Suppressor macrophage treated with lipopolysaccharide for 4 hours (primary cell): ENCODE measurements around the gene CYBB.

Source experiments
- DNase-seq: peaks from one replicate; pipeline ENCODE4 v3.0.0-alpha.2; 2020

Gene CYBB

GRCh38 chrX:37786624-37787422 lies 7.0 kb downstream of the CYBB start:
- DNase-seq = no peak

- peak; percentile 78 for DNase-seq
Measured at GRCh38 chrX:37787423-37787869, 7.6 kb downstream of the CYBB start.

GRCh38 chrX:37796310-37796709 lies 16.5 kb downstream of the CYBB start:
- DNase-seq = no peak

- DNase-seq = peak; percentile 65
Measured at GRCh38 chrX:37796805-37797204, 16.9 kb downstream of the CYBB start.

GRCh38 chrX:37799936-37800335 lies 20.1 kb downstream of the CYBB start:
- no peak for DNase-seq

- DNase-seq = peak; percentile 85
Measured at GRCh38 chrX:37800717-37801116, 20.9 kb downstream of the CYBB start.

GRCh38 chrX:37802028-37802427 lies 22.2 kb downstream of the CYBB start:
- peak; percentile 77 for DNase-seq

- DNase-seq = no peak
Measured at GRCh38 chrX:37803057-37803456, 23.2 kb downstream of the CYBB start.

- no peak for DNase-seq
Measured at GRCh38 chrX:37809970-37810369, 30.1 kb downstream of the CYBB start.

- peak; percentile 35 for DNase-seq
Measured at GRCh38 chrX:37812110-37812509, 32.3 kb downstream of the CYBB start.

GRCh38 chrX:37813570-37813969 lies 33.7 kb downstream of the CYBB start:
- peak; percentile 40 for DNase-seq

GRCh38 chrX:37815366-37815765 lies 35.5 kb downstream of the CYBB start:
- no peak for DNase-seq

- DNase-seq = no peak
Measured at GRCh38 chrX:37816766-37817165, 36.9 kb downstream of the CYBB start.

GRCh38 chrX:37817176-37817575 lies 37.3 kb downstream of the CYBB start:
- DNase-seq = no peak

GRCh38 chrX:37817579-37817978 lies 37.7 kb downstream of the CYBB start:
- DNase-seq = no peak

GRCh38 chrX:37818031-37818430 lies 38.2 kb downstream of the CYBB start:
- no peak for DNase-seq

- DNase-seq = no peak
Measured at GRCh38 chrX:37820646-37821045, 40.8 kb downstream of the CYBB start.

- no peak for DNase-seq
Measured at GRCh38 chrX:37824491-37825214, 44.8 kb downstream of the CYBB start.

GRCh38 chrX:37825215-37825842 lies 45.5 kb downstream of the CYBB start:
- DNase-seq = peak; percentile 47

GRCh38 chrX:37829721-37830120 lies 49.9 kb downstream of the CYBB start:
- DNase-seq = peak; percentile 33

- DNase-seq = no peak
Measured at GRCh38 chrX:37830371-37830770, 50.5 kb downstream of the CYBB start.

GRCh38 chrX:37834937-37835336 lies 55.1 kb downstream of the CYBB start:
- DNase-seq = no peak

- DNase-seq = no peak
Measured at GRCh38 chrX:37840931-37841330, 61.1 kb downstream of the CYBB start.

- DNase-seq = no peak
Measured at GRCh38 chrX:37844622-37845021, 64.8 kb downstream of the CYBB start.
